ENCODE measurements around the gene SV2B.

SV2B gene

GRCh38 chr15:91142946-91143345, 42.9 kb downstream of the SV2B start:
- DNase-seq: no peak

GRCh38 chr15:91146728-91147127, 46.7 kb downstream of the SV2B start:
- DNase-seq: no peak

GRCh38 chr15:91148243-91148642, 48.2 kb downstream of the SV2B start:
- no peak for DNase-seq

- no peak for DNase-seq
These were observed 50.6 kb downstream of the SV2B start for GRCh38 chr15:91150502-91151160.

- no peak for DNase-seq
These were observed 51.9 kb downstream of the SV2B start for GRCh38 chr15:91151781-91152563.

- DNase-seq: no peak
These were observed 53.0 kb downstream of the SV2B start for GRCh38 chr15:91152896-91153581.

GRCh38 chr15:91153954-91154353, 53.9 kb downstream of the SV2B start:
- DNase-seq: no peak

GRCh38 chr15:91156175-91156726, 56.2 kb downstream of the SV2B start:
- DNase-seq: no peak

- DNase-seq: no peak
These were observed 58.6 kb downstream of the SV2B start for GRCh38 chr15:91158415-91159394.

- DNase-seq: no peak
These were observed 65.8 kb downstream of the SV2B start for GRCh38 chr15:91165850-91166249.

GRCh38 chr15:91168457-91168856, 68.4 kb downstream of the SV2B start:
- no peak for DNase-seq

GRCh38 chr15:91171334-91171733, 71.3 kb downstream of the SV2B start:
- DNase-seq: no peak

GRCh38 chr15:91182101-91182500, 82.0 kb downstream of the SV2B start:
- no peak for DNase-seq

- no peak for DNase-seq
These were observed 83.5 kb downstream of the SV2B start for GRCh38 chr15:91183596-91183995.

GRCh38 chr15:91184441-91184840, 84.4 kb downstream of the SV2B start:
- no peak for DNase-seq

- DNase-seq: no peak
These were observed 87.0 kb downstream of the SV2B start for GRCh38 chr15:91186904-91187656.

GRCh38 chr15:91192285-91192684, 92.2 kb downstream of the SV2B start:
- no peak for DNase-seq

GRCh38 chr15:91192690-91193377, 92.8 kb downstream of the SV2B start:
- DNase-seq: no peak

GRCh38 chr15:91193378-91193720, 93.3 kb downstream of the SV2B start:
- no peak for DNase-seq

GRCh38 chr15:91196127-91196526, 96.1 kb downstream of the SV2B start:
- DNase-seq: no peak

- DNase-seq: no peak
These were observed 96.7 kb downstream of the SV2B start for GRCh38 chr15:91196768-91197167.

Measured in T1000 (cell line).